Suppressor macrophage (primary cell): Measurements from ENCODE around the gene SPC24.
"Not testable (repeated sequence)": the region's sequence is repeated elsewhere in the genome, so short reads cannot be mapped to it uniquely, and the experiment has no call there.

Experiments used
- DNase-seq, 4 experiments: peaks; one replicate each; pipeline ENCODE4 v3.0.0-alpha.2; 2020 to 2022

SPC24 gene

GRCh38 chr19:11164296-11164695 is 8.7 kb upstream of the SPC24 start:
- DNase-seq: no peak

DNA sequence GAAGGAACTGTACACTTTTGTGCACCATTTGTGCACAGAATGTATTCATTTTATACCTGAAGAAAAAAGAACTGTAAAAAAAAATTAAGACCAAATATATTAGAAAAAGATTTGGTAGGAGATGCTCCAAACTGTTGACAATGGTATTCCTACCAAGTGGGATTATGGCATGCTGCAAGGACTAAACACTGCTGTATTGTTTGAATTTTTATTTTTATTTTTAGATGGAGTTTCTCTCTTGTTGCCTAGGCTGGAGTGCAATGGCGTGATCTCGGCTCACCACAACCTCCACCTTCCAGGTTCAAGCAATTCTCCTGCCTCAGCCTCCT is 4.8 kb upstream of the SPC24 start:
- not testable (repeated sequence) for DNase-seq

- DNase-seq: no peak
These were observed 4.2 kb upstream of the SPC24 start for GRCh38 chr19:11159598-11160439.

- no peak for DNase-seq
These were observed 917 bp downstream of the SPC24 start for GRCh38 chr19:11154683-11155047.

- no peak for DNase-seq
These were observed 3.1 kb downstream of the SPC24 start for GRCh38 chr19:11152318-11153062.

- no peak for DNase-seq
These were observed 4.4 kb downstream of the SPC24 start for GRCh38 chr19:11151181-11151580.

DNA sequence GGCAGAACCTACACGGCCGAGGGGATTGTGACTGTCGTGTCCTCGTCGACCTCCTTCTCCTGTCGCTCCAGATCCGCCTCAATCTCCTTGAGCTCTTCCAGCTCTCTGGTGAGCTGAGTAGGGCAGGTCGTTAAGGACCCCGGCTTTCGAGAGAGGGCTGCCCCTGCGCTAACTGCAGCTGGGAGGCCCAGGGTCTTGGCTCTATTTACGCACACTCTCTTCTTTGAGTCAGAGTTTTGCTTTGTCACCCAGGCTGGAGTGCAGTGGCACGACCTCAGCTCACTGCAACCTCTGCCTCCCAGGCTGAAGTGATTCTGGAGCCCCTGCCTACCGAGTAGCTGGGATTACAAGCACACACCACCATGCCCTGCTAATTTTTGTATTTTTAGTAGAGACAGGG is 7.6 kb downstream of the SPC24 start:
- DNase-seq: no peak

- no peak for DNase-seq
These were observed 10.1 kb downstream of the SPC24 start for GRCh38 chr19:11145536-11145924.

DNA sequence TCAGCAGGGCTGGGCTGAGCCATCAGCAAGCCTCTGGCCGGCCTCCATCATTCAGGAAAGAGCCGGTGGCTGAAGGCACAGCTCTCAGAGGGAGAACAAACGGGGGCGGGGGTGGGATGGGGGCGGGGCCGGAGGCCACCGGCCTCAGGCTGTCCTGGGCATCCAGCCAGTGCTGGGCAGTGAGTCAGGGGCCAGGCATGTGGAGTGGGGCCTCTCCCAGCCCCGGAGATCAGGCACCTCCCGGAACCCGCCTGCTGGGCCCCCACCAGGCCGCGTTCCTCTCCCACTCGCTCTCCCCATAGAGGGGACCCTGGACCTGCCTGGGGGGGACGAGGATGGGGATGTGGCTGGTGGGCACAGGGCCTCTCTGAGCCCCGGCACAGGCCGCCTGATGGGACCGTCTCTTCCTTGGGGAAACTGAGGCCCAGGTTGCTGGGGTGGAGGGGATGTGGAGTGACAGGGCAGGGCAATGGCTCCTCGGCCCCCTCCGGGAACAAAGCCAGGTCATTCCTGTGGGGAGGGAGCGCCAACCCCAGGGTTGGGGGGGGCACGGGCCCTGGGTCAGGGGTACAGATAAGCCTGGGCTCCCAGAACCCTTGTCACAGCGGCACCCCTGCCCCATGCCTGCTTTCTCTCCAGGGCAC is 12.9 kb downstream of the SPC24 start:
- peak; percentile 23 to 63 (median 40) for DNase-seq

DNA sequence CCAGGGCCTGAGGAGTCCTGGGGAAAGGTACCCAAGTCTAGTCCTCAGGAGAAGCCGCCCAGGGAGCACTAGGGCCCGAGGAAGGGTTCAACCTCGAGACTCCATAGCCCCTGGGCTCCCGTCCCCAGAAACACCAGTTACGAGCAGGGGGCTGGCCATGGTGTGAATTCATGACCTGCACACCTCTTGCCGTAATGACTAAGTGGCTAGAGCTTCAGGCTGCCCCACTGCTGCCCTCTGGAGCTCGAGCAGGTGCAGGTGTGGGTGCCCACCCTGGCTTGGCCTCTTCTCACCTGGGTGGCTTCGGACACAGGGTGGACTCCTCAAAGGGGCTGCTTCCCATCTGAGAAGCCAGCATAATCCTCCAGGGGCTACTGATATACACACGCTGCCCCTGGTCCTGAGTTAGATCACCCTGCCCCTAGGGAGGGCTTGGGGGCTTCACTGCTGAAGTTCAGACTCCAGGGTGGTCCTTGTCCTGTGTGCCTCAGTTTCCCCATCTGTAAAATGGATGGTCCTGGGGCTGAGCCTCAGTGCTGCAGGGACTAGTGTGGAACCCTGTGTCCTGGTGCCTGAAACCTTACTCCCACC is 13.6 kb downstream of the SPC24 start:
- no peak for DNase-seq

DNA sequence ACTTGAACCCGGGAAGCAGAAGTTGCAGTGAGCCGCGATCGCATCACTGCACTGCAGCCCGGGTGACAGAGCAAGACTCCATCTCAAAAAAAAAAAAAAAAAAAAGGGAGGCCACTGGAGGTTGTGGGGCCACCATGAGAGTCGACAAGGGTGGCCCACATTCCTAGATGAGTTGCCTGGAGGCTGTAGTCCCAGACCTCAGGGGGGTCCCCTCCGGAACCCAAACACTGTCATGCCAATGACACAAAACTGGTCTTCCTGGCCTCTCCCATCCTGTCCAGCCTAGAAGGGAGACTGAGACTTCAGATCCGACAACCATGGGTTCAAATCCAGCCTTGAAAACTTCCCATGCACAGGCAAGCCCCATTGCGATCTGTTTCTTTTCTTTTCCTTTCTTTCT is 14.7 kb downstream of the SPC24 start:
- no peak for DNase-seq

DNA sequence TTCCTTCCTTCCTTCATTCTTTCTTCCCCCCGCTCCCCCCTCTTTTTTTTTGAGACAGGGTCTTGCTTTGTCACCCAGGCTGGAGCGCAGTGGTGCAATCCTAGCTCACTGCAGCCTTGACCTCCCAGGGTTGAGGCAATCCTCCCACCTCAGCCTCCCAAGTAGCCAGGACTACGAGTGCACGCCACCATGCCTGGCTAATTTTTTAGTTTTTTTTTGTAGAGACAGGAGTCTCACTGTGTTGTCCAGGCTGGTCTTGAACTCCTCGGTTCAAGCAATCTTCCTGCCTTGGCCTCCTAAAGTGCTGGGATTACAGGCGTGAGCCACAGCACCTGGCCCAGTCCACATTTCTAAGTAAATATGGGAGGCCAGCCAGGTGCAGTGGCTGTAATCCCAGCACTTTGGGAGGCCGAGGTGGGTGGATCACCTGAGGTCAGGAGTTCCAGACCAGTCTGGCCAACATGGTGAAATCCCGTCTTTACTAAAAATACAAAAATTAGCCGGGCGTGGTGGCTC is 15.5 kb downstream of the SPC24 start:
- not testable (repeated sequence) for DNase-seq

DNA sequence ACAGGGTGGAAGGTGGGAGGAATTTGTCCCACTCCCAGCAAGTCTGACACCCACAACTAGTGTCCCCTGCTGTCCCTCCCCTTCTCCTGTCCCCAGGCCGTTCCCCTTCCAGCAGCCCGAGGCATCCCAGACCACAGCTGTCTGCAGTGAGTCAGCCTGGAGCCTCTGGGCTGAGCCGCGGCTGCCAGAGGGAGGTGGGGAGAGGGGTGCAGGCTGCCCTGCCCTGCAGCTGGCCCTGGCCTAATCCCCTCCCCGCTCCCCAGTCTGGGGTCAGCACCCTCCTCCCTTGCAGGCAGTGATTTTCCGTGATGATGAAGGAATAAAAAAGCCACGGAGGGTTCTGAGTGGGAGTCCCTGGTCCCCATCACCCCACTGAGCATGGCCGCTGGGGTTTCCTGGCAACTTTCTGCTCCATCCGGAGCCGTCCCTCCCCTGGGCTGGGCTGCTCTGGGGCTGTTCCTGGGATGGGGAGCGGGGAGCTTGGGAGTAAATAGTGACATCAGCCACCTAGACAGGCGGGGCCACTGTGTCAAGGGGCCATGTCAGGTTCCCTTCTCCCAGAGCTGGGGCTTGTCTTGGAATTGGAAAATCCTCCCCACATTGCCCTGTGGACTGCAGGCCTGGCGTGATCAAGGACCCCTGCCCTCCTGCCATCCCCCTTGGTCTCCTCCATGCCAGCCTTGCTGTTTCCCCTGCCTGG is 16.8 kb downstream of the SPC24 start:
- DNase-seq: peak; percentile 57 to 69 (median 64)

- DNase-seq: peak; percentile 50 to 79 (median 74)
These were observed 17.8 kb downstream of the SPC24 start for GRCh38 chr19:11137542-11138384.

DNA sequence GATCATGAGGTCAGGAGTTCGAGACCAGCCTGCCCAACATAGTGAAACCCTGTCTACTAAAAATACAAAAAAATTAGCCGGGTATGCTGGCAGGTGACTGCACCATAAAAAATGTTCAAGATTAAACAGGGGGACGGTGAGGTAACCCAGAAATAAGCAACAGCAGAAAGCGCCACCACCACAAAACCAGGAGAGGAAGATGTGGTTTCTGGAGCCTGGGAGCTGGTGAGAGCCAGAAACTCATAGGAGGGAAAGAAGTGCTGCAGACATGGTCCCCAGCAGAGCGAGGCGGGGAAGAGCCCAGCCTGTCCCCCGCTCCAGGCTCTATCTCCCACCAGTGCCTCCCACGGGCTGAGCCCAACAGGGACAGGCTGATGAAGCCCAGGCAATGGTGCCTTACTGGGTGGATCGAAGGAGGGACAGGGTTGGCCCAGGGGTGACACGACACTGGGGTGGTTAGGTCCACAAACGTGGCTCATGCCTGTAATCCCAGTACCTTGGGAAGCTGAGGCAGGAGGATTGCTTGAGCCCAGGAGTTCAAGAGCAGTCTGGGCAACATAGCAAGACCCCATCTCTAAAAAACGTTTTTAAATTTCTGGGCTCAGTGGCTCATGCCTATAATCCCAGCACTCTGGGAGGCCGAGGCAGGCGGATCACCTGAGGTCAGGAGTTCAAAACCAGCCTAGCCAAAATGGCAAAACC is 19.0 kb downstream of the SPC24 start:
- no peak for DNase-seq

GRCh38 chr19:11131471-11131870 is 24.1 kb downstream of the SPC24 start:
- DNase-seq: no peak

- DNase-seq: peak; percentile 76 to 85 (median 81)
These were observed 24.6 kb downstream of the SPC24 start for GRCh38 chr19:11130824-11131455.

GRCh38 chr19:11127905-11128304 is 27.7 kb downstream of the SPC24 start:
- no peak for DNase-seq

DNA sequence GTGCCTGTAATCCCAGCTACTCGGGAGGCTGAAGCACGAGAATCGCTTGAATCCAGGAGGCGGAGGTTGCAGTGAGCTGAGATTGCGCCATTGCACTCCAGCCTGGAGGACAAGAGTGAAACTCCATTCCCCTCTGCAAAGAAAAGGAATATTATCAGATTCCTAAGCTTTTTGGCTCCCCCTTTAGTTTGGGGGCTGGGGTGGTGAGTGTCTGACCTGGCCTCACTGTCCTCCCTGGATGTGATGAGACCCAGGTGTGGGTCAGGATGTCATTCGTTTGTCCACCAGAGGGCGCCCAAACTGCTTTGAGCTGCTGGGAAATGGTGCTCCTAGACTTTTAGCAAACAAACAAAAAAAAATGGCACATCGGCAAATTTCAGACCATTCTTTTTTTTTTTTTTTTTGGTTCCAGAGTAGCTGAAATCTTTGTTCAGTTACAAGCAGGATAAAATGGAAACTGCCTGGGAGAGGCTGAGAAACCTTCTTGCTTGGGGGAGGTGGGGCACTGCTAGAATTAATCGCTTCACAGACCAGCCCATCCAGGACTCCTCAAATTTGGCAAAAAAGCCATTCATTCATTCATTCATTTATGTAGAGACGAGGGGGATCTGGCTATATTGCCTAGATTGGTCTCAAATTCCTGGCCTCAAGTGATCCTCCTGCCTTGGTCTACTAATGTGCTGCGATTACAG is 29.4 kb downstream of the SPC24 start:
- peak; percentile 75 to 84 (median 82) for DNase-seq

- not testable (repeated sequence) for DNase-seq
These were observed 31.4 kb downstream of the SPC24 start for GRCh38 chr19:11124157-11124556.
